ENCODE data around the gene GPR108.
"Not testable (repeated sequence)": the region's sequence is repeated elsewhere in the genome, so short reads cannot be mapped to it uniquely, and the experiment has no call there.

Gene GPR108

GRCh38 chr19:6751189-6751588 is 13.8 kb upstream of the GPR108 start:
- Histone ChIP-seq H3K9me3 (ENCODE audit: control insufficient read depth, insufficient read depth, low read length) (no peaks in the 10 kb centered on the region), H3K36me3 (ENCODE audit: insufficient read depth, low read length) (peaks cover 28% of the 10 kb centered on the region), H3K9ac (ENCODE audit: low read depth, low read length) (no peak overlapping the region), H3K4me1 (ENCODE audit: insufficient read depth, low read length) (peaks cover 7% of the 10 kb centered on the region; the same call in 1 of the 2 replicates)

GRCh38 chr19:6750062-6750461 is 12.7 kb upstream of the GPR108 start:
- H3K9ac ChIP-seq (ENCODE audit: low read depth, low read length): no peak overlapping the region
- no peaks in the 10 kb centered on the region for H3K9me3 ChIP-seq (ENCODE audit: control insufficient read depth, insufficient read depth, low read length)
- H3K36me3 ChIP-seq (ENCODE audit: insufficient read depth, low read length): peaks cover 37% of the 10 kb centered on the region
- H3K4me1 ChIP-seq (ENCODE audit: insufficient read depth, low read length): peaks cover 12% of the 10 kb centered on the region; the same call in 1 of the 2 replicates

GRCh38 chr19:6748543-6748942 is 11.2 kb upstream of the GPR108 start:
- H3K9me3 ChIP-seq (ENCODE audit: control insufficient read depth, insufficient read depth, low read length); H3K9ac ChIP-seq (ENCODE audit: low read depth, low read length): not testable (repeated sequence)
- Histone ChIP-seq H3K4me1 (ENCODE audit: insufficient read depth, low read length) (peaks cover 24% of the 10 kb centered on the region; the same call in 1 of the 2 replicates), H3K36me3 (ENCODE audit: insufficient read depth, low read length) (peaks cover 37% of the 10 kb centered on the region)

- Histone ChIP-seq H3K9me3 (ENCODE audit: control insufficient read depth, insufficient read depth, low read length) (no peaks in the 10 kb centered on the region), H3K9ac (ENCODE audit: low read depth, low read length) (no peak overlapping the region), H3K4me1 (ENCODE audit: insufficient read depth, low read length) (peaks cover 33% of the 10 kb centered on the region), H3K36me3 (ENCODE audit: insufficient read depth, low read length) (peaks cover 37% of the 10 kb centered on the region)
Observed at GRCh38 chr19:6745965-6746364, 8.6 kb upstream of the GPR108 start.

GRCh38 chr19:6744381-6745301 is 7.3 kb upstream of the GPR108 start:
- peaks cover 37% of the 10 kb centered on the region for H3K36me3 ChIP-seq (ENCODE audit: insufficient read depth, low read length)
- no peaks in the 10 kb centered on the region for H3K9me3 ChIP-seq (ENCODE audit: control insufficient read depth, insufficient read depth, low read length)
- H3K9ac ChIP-seq (ENCODE audit: low read depth, low read length): no peak overlapping the region
- peaks cover 33% of the 10 kb centered on the region for H3K4me1 ChIP-seq (ENCODE audit: insufficient read depth, low read length)

- Histone ChIP-seq H3K9me3 (ENCODE audit: control insufficient read depth, insufficient read depth, low read length) (no peaks in the 10 kb centered on the region), H3K9ac (ENCODE audit: low read depth, low read length) (no peak overlapping the region), H3K36me3 (ENCODE audit: insufficient read depth, low read length) (peaks cover 32% of the 10 kb centered on the region), H3K4me1 (ENCODE audit: insufficient read depth, low read length) (peaks cover 33% of the 10 kb centered on the region)
Observed at GRCh38 chr19:6743714-6744380, 6.5 kb upstream of the GPR108 start.

- Histone ChIP-seq H3K9ac (ENCODE audit: low read depth, low read length) (no peak overlapping the region), H3K36me3 (ENCODE audit: insufficient read depth, low read length) (peaks cover 26% of the 10 kb centered on the region), H3K4me1 (ENCODE audit: insufficient read depth, low read length) (peaks cover 36% of the 10 kb centered on the region), H3K9me3 (ENCODE audit: control insufficient read depth, insufficient read depth, low read length) (no peaks in the 10 kb centered on the region)
Observed at GRCh38 chr19:6743066-6743465, 5.7 kb upstream of the GPR108 start.

- peaks cover 37% of the 10 kb centered on the region for H3K4me1 ChIP-seq (ENCODE audit: insufficient read depth, low read length)
- H3K9me3 ChIP-seq (ENCODE audit: control insufficient read depth, insufficient read depth, low read length): no peaks in the 10 kb centered on the region
- peaks cover 13% of the 10 kb centered on the region for H3K36me3 ChIP-seq (ENCODE audit: insufficient read depth, low read length)
- H3K9ac ChIP-seq (ENCODE audit: low read depth, low read length): peak overlapping the region; percentile 88
Observed at GRCh38 chr19:6740589-6741343, 3.4 kb upstream of the GPR108 start.

GRCh38 chr19:6739883-6740588 is 2.7 kb upstream of the GPR108 start:
- Histone ChIP-seq H3K9ac (ENCODE audit: low read depth, low read length) (peak overlapping the region; percentile 88), H3K4me1 (ENCODE audit: insufficient read depth, low read length) (peaks cover 31% of the 10 kb centered on the region), H3K36me3 (ENCODE audit: insufficient read depth, low read length) (peaks cover 7% of the 10 kb centered on the region; the same call in 1 of the 2 replicates), H3K9me3 (ENCODE audit: control insufficient read depth, insufficient read depth, low read length) (no peaks in the 10 kb centered on the region)

- H3K36me3 ChIP-seq (ENCODE audit: insufficient read depth, low read length): peaks cover 4% of the 10 kb centered on the region; the same call in 1 of the 2 replicates
- H3K9ac ChIP-seq (ENCODE audit: low read depth, low read length): peak within 1 kb of the TSS; percentile 91
- peaks cover 34% of the 10 kb centered on the region for H3K4me1 ChIP-seq (ENCODE audit: insufficient read depth, low read length)
- no peaks in the 10 kb centered on the region for H3K9me3 ChIP-seq (ENCODE audit: control insufficient read depth, insufficient read depth, low read length)
Observed at GRCh38 chr19:6739390-6739882, 2.1 kb upstream of the GPR108 start, which contains the start of gene TRIP10. TSS of gene TRIP10 (plus strand) at chr19:6739680. CDS start at chr19:6739762, 82 bp downstream.

GRCh38 chr19:6738787-6739389 is 1.5 kb upstream of the GPR108 start:
- peaks cover 34% of the 10 kb centered on the region for H3K4me1 ChIP-seq (ENCODE audit: insufficient read depth, low read length)
- H3K9ac ChIP-seq (ENCODE audit: low read depth, low read length): peak overlapping the region; percentile 91
- no peaks in the 10 kb centered on the region for H3K9me3 ChIP-seq (ENCODE audit: control insufficient read depth, insufficient read depth, low read length)
- H3K36me3 ChIP-seq (ENCODE audit: insufficient read depth, low read length): no peaks in the 10 kb centered on the region; the same call in 1 of the 2 replicates

- Histone ChIP-seq H3K36me3 (ENCODE audit: insufficient read depth, low read length) (no peaks in the 10 kb centered on the region; the same call in 1 of the 2 replicates), H3K9ac (ENCODE audit: low read depth, low read length) (peak overlapping the region; percentile 91), H3K4me1 (ENCODE audit: insufficient read depth, low read length) (peaks cover 30% of the 10 kb centered on the region), H3K9me3 (ENCODE audit: control insufficient read depth, insufficient read depth, low read length) (no peaks in the 10 kb centered on the region)
Observed at GRCh38 chr19:6737873-6738786, 750 bp upstream of the GPR108 start.

All from ES-I3 (cell line).